GM23248 (cell line): Measurements from ENCODE around the gene FBXO47. TPM values are rescaled to one million over a fixed set of nuclear protein-coding genes. Genes with fewer than 3 reads are reported as not detected.
A peak's percentile ranks its signal among the peaks of the same experiment; 100 is the strongest.

Source experiments
- DNase-seq: peaks from one replicate; pipeline ENCODE4 v3.0.0-alpha.2; 2015
- H2AFZ ChIP-seq: fragments of 200-600 bp; sonication (generic); 2 replicates; pipeline ENCODE4 v1.6.1; 2016; ENCODE audit warnings: antibody characterized with exemption
- H3F3A ChIP-seq: fragments of 200-600 bp; sonication (generic); 2 replicates; pipeline ENCODE4 v1.6.1; 2016; ENCODE audit warnings: mild to moderate bottlenecking, antibody characterized with exemption, mixed run types; ENCODE audit not compliant: insufficient read depth
- H3K27ac ChIP-seq: fragments of 200-600 bp; sonication (generic); 2 replicates; pipeline ENCODE4 v1.5.1; 2016; ENCODE audit warnings: mild to moderate bottlenecking
- H3K27me3 ChIP-seq: fragments of 200-600 bp; sonication (generic); replicated peaks from 2 replicates; pipeline ENCODE4 v1.6.1; 2016; ENCODE audit warnings: mild to moderate bottlenecking; ENCODE audit not compliant: insufficient read depth
- H3K36me3 ChIP-seq: fragments of 200-600 bp; sonication (generic); 2 replicates; pipeline ENCODE4 v1.6.1; 2016; ENCODE audit warnings: low read depth, mild to moderate bottlenecking
- H3K4me1 ChIP-seq: fragments of 200-600 bp; sonication (generic); 2 replicates; pipeline ENCODE4 v1.6.1; 2016; ENCODE audit warnings: mild to moderate bottlenecking; ENCODE audit not compliant: insufficient read depth
- H3K4me2 ChIP-seq: fragments of 200-600 bp; sonication (generic); one replicate; pipeline ENCODE4 v1.6.1; 2016; ENCODE audit warnings: mild to moderate bottlenecking; ENCODE audit not compliant: unreplicated experiment
- H3K4me3 ChIP-seq: fragments of 200-600 bp; sonication (generic); 2 replicates; pipeline ENCODE4 v1.5.1; 2016; ENCODE audit warnings: mild to moderate bottlenecking
- H3K79me2 ChIP-seq: fragments of 200-600 bp; sonication (generic); 2 replicates; pipeline ENCODE4 v1.6.1; 2016; ENCODE audit warnings: mild to moderate bottlenecking; ENCODE audit not compliant: insufficient read depth
- H3K9ac ChIP-seq: fragments of 200-600 bp; sonication (generic); 2 replicates; pipeline ENCODE4 v1.6.1; 2016; ENCODE audit warnings: mild to moderate bottlenecking
- H3K9me2 ChIP-seq: fragments of 200-600 bp; sonication (generic); 2 replicates; pipeline ENCODE4 v1.6.1; 2016; ENCODE audit warnings: mixed run types, mild to moderate bottlenecking, moderate library complexity; ENCODE audit not compliant: insufficient read depth
- H3K9me3 ChIP-seq: fragments of 200-600 bp; sonication (generic); one replicate; pipeline ENCODE4 v1.6.1; 2017; ENCODE audit warnings: low read depth
- H4K20me1 ChIP-seq: fragments of 200-600 bp; sonication (generic); 2 replicates; pipeline ENCODE4 v1.6.0; 2016; ENCODE audit not compliant: insufficient read depth
- EZH2 ChIP-seq: fragments of 200-600 bp; sonication (generic); IDR thresholded peaks from 2 replicates; pipeline ENCODE4 v1.6.1; 2018; ENCODE audit warnings: antibody characterized with exemption, mild to moderate bottlenecking; ENCODE audit not compliant: insufficient read depth, poor library complexity, severe bottlenecking
- EZH2phosphoT487 ChIP-seq: fragments of 200-600 bp; sonication (generic); IDR thresholded peaks from 2 replicates; pipeline ENCODE4 v1.6.1; 2018; ENCODE audit warnings: antibody characterized with exemption, moderate library complexity, mild to moderate bottlenecking, low read depth; ENCODE audit not compliant: insufficient read depth
- WGBS, 2 experiments: methylation state at CpG; one replicate each; pipeline ENCODE4 v1.1.6; 2015 to 2017; ENCODE audit warnings: low lambda C conversion rate in 2 of 2, low coverage in 1 of 2; ENCODE audit errors: missing lambda C conversion rate in 2 of 2; 5-methylcytosine and 5-hydroxymethylcytosine counted together
- in situ Hi-C: fragments of 300-500 bp; cut with MboI; formaldehyde crosslinking; loops from 2 replicates; pipeline ENCODE4 v1.15.0; 2020
- polyA plus RNA-seq: library from polyadenylated mRNA; unstranded; fragments of >200 nt; fragmentation: Nextera tagmentation; extraction: Ambion mirVana; gene quantifications from 2 replicates; pipeline ENCODE4 v1.2.1, GENCODE V29; 2016
- total RNA-seq: library from RNA; depleted of rRNA; stranded (reverse); fragments of >200 nt; shearing (Covaris generic); gene quantifications from 2 replicates; pipeline ENCODE4 v1.2.3, GENCODE V29; 2014

FBXO47 gene
- total and polyA plus RNA-seq, 2 experiments from 2014 or later: under 0.01 TPM; not detected in 1

DNA sequence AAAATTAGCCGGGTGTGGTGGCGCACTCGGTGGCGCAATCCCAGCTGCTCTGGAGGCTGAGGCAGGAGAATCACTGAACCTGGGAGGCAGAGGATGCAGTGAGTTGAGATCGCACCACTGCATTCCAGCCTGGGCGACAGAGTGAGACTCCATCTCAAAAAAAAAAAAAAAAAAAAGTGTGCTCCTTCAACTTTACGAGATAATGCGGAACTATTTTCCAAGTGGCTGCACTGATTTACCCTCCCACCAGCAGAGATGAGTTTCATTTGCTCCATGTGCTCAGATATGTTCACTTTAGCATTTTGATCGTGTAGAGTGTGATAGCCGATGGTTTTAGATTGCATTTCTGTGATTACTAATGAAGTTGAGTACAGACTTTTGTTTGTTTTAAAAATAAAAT lies 61.8 kb downstream of the FBXO47 start:
- Histone ChIP-seq H4K20me1 (peaks cover 34% of the 10 kb centered on the region), H3F3A (peaks cover 47% of the 10 kb centered on the region), H3K4me1 (peaks cover 18% of the 10 kb centered on the region), H3K9me3 (no peaks in the 10 kb centered on the region), H3K36me3 (peaks cover 45% of the 10 kb centered on the region), H3K9ac (no peak overlapping the region), H3K79me2 (peaks cover 92% of the 10 kb centered on the region), H3K4me3 (no peak overlapping the region), H2AFZ (no peak overlapping the region), H3K27ac (no peak overlapping the region), H3K9me2 (no peaks in the 10 kb centered on the region), H3K4me2 (no peak overlapping the region), H3K27me3 (no peaks in the 10 kb centered on the region)
- DNase-seq: no peak
- TF ChIP-seq EZH2: no peak
- TF ChIP-seq EZH2phosphoT487: no peak
- in situ Hi-C loops: no loop called here
- WGBS, 2 experiments: 93% methylated on average over 10 of the region's 10 CpGs

DNA sequence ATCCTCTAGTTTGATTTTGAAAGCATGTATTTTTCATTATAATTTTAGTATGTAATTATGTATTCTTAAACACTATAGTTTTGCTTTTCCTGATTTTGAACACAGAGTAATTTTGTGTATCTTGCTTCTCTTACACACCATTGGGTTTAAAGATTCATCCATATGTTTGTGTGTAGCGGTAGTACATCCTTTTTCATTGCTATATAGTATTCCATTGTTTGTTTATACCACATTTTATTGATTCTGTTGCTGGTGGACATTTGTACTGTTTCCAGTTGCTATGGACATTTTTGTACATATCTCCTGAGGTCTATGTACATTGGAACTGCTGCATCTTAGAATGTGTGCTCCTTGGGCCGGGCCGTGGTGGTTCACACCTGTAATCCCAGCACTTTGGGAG lies 62.3 kb downstream of the FBXO47 start:
- H3K27ac ChIP-seq: no peak overlapping the region
- peaks cover 34% of the 10 kb centered on the region for H4K20me1 ChIP-seq
- H3K9me2 ChIP-seq: no peaks in the 10 kb centered on the region
- no peak for DNase-seq
- peaks cover 19% of the 10 kb centered on the region for H3K4me1 ChIP-seq
- H3F3A ChIP-seq: peaks cover 47% of the 10 kb centered on the region
- peaks cover 40% of the 10 kb centered on the region for H3K36me3 ChIP-seq
- H3K79me2 ChIP-seq: peaks cover 89% of the 10 kb centered on the region
- H3K4me3 ChIP-seq: no peak overlapping the region
- no peak overlapping the region for H3K9ac ChIP-seq
- H3K9me3 ChIP-seq: no peaks in the 10 kb centered on the region
- in situ Hi-C loops: no loop called here
- no peaks in the 10 kb centered on the region for H3K27me3 ChIP-seq
- TF ChIP-seq EZH2phosphoT487 (no peak), EZH2 (no peak)
- no peak overlapping the region for H3K4me2 ChIP-seq
- 93 to 97% methylated on average over 3 of the region's 3 CpGs for WGBS, 2 experiments
- H2AFZ ChIP-seq: no peak overlapping the region

DNA sequence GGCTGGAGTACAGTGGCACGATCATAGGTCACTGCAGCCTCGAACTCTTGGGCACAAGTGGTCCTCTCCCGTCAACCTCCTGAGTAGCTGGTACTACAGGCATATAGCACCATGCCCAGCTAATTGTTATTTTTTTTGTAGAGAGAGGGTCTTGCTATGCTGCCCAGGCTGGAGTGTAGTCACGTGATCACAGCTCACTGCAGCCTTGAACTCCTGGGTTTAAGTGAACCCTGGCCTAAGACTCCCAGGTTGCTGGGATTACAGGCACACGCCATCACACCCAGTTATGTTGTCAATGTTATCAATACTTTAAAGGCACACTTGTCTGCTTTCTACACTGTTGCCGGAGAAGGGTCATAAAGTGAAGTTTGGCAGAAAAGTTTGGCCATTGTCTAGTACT lies 63.8 kb downstream of the FBXO47 start:
- DNase-seq: no peak
- Histone ChIP-seq H3K4me2 (no peak overlapping the region), H3K27ac (no peak overlapping the region; the same call in 1 of the 2 replicates), H3F3A (peaks cover 58% of the 10 kb centered on the region), H2AFZ (no peak overlapping the region), H3K9me2 (no peaks in the 10 kb centered on the region), H3K9ac (no peak overlapping the region), H3K9me3 (no peaks in the 10 kb centered on the region), H4K20me1 (peaks cover 34% of the 10 kb centered on the region), H3K79me2 (peaks cover 88% of the 10 kb centered on the region), H3K36me3 (peaks cover 42% of the 10 kb centered on the region), H3K27me3 (no peaks in the 10 kb centered on the region), H3K4me3 (no peak overlapping the region), H3K4me1 (peaks cover 22% of the 10 kb centered on the region)
- TF ChIP-seq EZH2: no peak
- TF ChIP-seq EZH2phosphoT487: no peak
- in situ Hi-C loops: no loop called here
- WGBS, 2 experiments: 92 to 94% methylated on average over 6 of the region's 6 CpGs

DNA sequence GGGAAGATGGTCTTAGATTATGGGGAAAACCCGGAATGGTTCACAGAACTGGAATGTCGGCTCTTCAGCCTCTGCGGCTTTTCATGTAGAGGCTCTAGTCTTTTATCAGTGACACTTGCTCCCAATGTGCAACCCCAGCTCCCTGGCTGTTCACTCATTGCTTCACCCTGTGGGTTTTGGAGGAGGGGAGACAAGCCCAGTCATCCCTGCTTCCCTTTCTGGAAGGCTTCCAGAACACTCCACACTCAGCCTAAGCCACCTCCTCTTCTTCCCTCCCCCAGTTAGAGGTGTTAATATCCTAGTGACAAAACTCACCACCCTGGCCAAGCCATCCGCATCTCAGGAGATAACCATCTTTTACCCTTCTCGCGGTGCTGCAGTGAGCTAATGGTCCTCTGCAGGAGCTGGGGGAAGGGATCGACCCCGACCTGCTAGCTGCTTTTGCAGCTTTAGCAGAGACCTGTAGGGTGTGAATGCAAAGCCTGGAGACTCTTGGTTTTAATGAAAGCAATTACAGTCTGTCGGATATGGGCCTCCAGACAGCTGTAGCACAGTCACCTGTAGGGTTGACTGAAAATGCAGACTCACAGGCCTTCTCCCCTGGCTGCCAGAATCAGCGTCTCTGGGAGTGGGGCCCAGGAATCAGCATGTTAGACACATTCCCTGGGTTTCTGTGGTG lies 66.1 kb downstream of the FBXO47 start:
- peaks cover 58% of the 10 kb centered on the region for H3K36me3 ChIP-seq
- in situ Hi-C loops: no loop called here
- H3K9me2 ChIP-seq: no peaks in the 10 kb centered on the region
- no peaks in the 10 kb centered on the region for H3K9me3 ChIP-seq
- DNase-seq: peak; percentile 98
- peaks cover 22% of the 10 kb centered on the region for H3K4me1 ChIP-seq
- H3F3A ChIP-seq: peaks cover 81% of the 10 kb centered on the region
- H3K27me3 ChIP-seq: no peaks in the 10 kb centered on the region
- peaks cover 35% of the 10 kb centered on the region for H4K20me1 ChIP-seq
- TF ChIP-seq EZH2 (no peak), EZH2phosphoT487 (0 out of 2 replicates have a peak, but pooled peaks have one; percentile 41)
- peak overlapping the region; percentile 26; the same call in 1 of the 2 replicates for H3K9ac ChIP-seq
- no peak overlapping the region for H2AFZ ChIP-seq
- peak overlapping the region; percentile 29 for H3K4me2 ChIP-seq
- H3K27ac ChIP-seq: peak overlapping the region; percentile 75
- 1 to 5% methylated on average over 10 of the region's 10 CpGs for WGBS, 2 experiments
- H3K4me3 ChIP-seq: no peak overlapping the region
- peaks cover 88% of the 10 kb centered on the region for H3K79me2 ChIP-seq

DNA sequence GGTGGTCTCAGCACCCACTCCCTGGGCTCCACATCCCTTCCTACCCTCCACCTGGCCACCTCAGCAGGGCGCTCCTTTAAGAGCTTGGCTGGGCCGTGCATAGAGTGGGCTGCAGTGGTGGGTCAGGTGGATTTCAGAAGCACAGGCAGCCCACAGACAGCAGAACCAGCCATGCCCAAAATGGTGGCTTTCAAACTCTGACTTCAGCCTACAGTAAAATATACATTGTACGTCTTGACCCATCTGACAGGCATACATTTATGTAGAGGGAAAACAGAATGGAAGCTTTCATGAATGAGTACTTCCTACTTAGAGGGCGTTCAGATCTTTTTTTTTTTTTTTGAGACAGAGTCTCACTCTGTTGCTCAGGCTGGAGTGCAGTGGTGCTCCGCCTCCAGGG lies 67.8 kb downstream of the FBXO47 start:
- Histone ChIP-seq H3K79me2 (peaks cover 88% of the 10 kb centered on the region), H3K27me3 (no peaks in the 10 kb centered on the region), H3K27ac (no peak overlapping the region), H3F3A (peaks cover 79% of the 10 kb centered on the region), H4K20me1 (peaks cover 30% of the 10 kb centered on the region), H2AFZ (no peak overlapping the region), H3K4me3 (no peak overlapping the region), H3K4me1 (peaks cover 22% of the 10 kb centered on the region), H3K9me2 (no peaks in the 10 kb centered on the region), H3K9ac (no peak overlapping the region), H3K4me2 (no peak overlapping the region), H3K36me3 (peaks cover 55% of the 10 kb centered on the region), H3K9me3 (no peaks in the 10 kb centered on the region)
- in situ Hi-C loops: no loop called here
- 96 to 97% methylated on average over 5 of the region's 5 CpGs for WGBS, 2 experiments
- DNase-seq: no peak
- TF ChIP-seq EZH2 (no peak), EZH2phosphoT487 (no peak)
